T-helper 9 cell (primary cell): ENCODE results near the gene CACNA1A.

Source experiments
- DNase-seq: peaks from one replicate; pipeline ENCODE4 v3.0.0-alpha.2; 2020

The CACNA1A gene

GRCh38 chr19:13493516-13494310 lies 12.6 kb downstream of the CACNA1A start:
- DNase-seq: no peak

- no peak for DNase-seq
Observed at GRCh38 chr19:13492128-13492527, 14.2 kb downstream of the CACNA1A start.

- DNase-seq: no peak
Observed at GRCh38 chr19:13487985-13488384, 18.3 kb downstream of the CACNA1A start.

GRCh38 chr19:13484166-13484565 lies 22.1 kb downstream of the CACNA1A start:
- no peak for DNase-seq

GRCh38 chr19:13483215-13483614 lies 23.1 kb downstream of the CACNA1A start:
- no peak for DNase-seq

- DNase-seq: no peak
Observed at GRCh38 chr19:13478576-13478975, 27.7 kb downstream of the CACNA1A start.

- no peak for DNase-seq
Observed at GRCh38 chr19:13476071-13476470, 30.2 kb downstream of the CACNA1A start.

GRCh38 chr19:13475044-13475443 lies 31.2 kb downstream of the CACNA1A start:
- no peak for DNase-seq

GRCh38 chr19:13466697-13467096 lies 39.6 kb downstream of the CACNA1A start:
- DNase-seq: no peak

- peak; percentile 2 for DNase-seq
Observed at GRCh38 chr19:13463296-13463695, 43.0 kb downstream of the CACNA1A start.

GRCh38 chr19:13461536-13461935 lies 44.7 kb downstream of the CACNA1A start:
- no peak for DNase-seq

- DNase-seq: no peak
Observed at GRCh38 chr19:13460045-13460444, 46.2 kb downstream of the CACNA1A start.

GRCh38 chr19:13459351-13459750 lies 46.9 kb downstream of the CACNA1A start:
- no peak for DNase-seq

- no peak for DNase-seq
Observed at GRCh38 chr19:13451434-13451995, 54.8 kb downstream of the CACNA1A start.

GRCh38 chr19:13447978-13448377 lies 58.3 kb downstream of the CACNA1A start:
- no peak for DNase-seq

GRCh38 chr19:13441810-13442512 lies 64.3 kb downstream of the CACNA1A start:
- peak; percentile 47 for DNase-seq

- no peak for DNase-seq
Observed at GRCh38 chr19:13437919-13438618, 68.2 kb downstream of the CACNA1A start.

- no peak for DNase-seq
Observed at GRCh38 chr19:13436352-13436751, 69.9 kb downstream of the CACNA1A start.

GRCh38 chr19:13430790-13431582 lies 75.3 kb downstream of the CACNA1A start:
- peak; percentile 29 for DNase-seq

- DNase-seq: no peak
Observed at GRCh38 chr19:13429563-13429962, 76.7 kb downstream of the CACNA1A start.

GRCh38 chr19:13428352-13428751 lies 77.9 kb downstream of the CACNA1A start:
- DNase-seq: no peak

- DNase-seq: no peak
Observed at GRCh38 chr19:13427273-13428051, 78.8 kb downstream of the CACNA1A start.
